Measurements from ENCODE around the gene ATP4B.
A peak's percentile ranks its signal among the peaks of the same experiment; 100 is the strongest.

The ATP4B gene

DNA sequence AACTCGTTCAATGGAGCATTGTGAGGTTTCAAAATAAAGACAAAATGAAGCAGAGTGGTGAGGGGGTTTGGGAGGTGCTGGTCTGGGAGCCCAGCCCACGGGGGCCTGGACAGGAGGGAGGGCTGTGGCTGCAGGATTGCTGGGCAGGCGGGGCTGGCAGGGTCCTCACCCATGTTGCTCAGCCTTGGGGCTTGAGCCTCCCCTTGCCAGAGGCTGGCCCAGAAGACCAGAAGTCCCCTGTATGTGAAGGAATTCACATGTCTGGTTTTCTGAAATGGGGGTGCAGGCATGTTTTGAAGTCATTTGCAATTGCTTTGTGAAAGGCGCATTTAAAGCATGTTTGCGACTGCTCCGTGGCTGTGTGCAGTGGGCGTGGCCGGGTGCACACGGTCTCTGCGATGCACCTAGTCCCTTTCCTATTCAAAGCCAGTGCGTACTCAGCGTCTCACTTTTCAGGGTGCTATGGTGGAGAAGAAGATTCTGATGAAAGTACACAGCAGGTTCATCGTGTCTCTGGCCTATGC, 11.3 kb upstream of the ATP4B start:
- peaks cover 3% of the 10 kb centered on the region for H3K9me3 Mint-ChIP-seq
- no peaks in the 10 kb centered on the region for H3K36me3 Mint-ChIP-seq (ENCODE audit: low read depth)
- TF ChIP-seq, protein P1, sequence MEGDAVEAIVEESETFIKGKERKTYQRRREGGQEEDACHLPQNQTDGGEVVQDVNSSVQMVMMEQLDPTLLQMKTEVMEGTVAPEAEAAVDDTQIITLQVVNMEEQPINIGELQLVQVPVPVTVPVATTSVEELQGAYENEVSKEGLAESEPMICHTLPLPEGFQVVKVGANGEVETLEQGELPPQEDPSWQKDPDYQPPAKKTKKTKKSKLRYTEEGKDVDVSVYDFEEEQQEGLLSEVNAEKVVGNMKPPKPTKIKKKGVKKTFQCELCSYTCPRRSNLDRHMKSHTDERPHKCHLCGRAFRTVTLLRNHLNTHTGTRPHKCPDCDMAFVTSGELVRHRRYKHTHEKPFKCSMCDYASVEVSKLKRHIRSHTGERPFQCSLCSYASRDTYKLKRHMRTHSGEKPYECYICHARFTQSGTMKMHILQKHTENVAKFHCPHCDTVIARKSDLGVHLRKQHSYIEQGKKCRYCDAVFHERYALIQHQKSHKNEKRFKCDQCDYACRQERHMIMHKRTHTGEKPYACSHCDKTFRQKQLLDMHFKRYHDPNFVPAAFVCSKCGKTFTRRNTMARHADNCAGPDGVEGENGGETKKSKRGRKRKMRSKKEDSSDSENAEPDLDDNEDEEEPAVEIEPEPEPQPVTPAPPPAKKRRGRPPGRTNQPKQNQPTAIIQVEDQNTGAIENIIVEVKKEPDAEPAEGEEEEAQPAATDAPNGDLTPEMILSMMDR (IDR thresholded peaks at IDR 0.05; ENCODE audit: unreplicated experiment in 3 of 3) = no peak
- peaks cover 15% of the 10 kb centered on the region for H3K27me3 Mint-ChIP-seq (ENCODE audit: low read depth)
- peak overlapping the region in 1 of 3 experiments; percentile 2 for H3K27ac Mint-ChIP-seq
- peaks cover 5% of the 10 kb centered on the region for H3K4me1 Mint-ChIP-seq
- no peak overlapping the region for H3K4me3 Mint-ChIP-seq

DNA sequence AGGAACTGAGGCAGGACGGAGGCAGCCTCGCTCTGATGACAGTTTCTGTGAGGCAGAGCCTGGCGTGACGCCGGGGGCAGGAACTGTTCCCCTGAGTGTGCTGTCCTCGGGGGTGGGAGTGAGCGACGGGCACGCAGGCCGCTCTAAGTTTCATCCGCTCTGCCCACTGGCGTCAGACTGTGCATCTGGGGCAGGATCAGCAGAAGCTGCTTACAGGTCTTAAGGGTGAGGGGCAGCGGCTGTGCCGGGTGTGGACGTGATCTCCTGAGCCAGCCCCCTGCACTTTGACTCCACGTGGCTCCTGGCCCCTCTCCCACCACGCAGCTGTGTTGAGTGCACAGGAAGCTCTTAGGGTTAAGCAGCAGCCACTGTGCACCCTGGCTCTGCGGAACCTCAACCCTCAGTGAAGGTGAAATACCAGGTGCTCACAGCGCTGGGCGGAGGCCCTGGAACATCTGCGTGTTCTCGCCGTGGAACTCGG, 10.5 kb upstream of the ATP4B start:
- TF ChIP-seq, protein P1 (IDR thresholded peaks at IDR 0.05; ENCODE audit: unreplicated experiment in 3 of 3) = no peak
- Mint-ChIP-seq H3K36me3 (ENCODE audit: low read depth) (no peaks in the 10 kb centered on the region), H3K27me3 (ENCODE audit: low read depth) (peaks cover 19% of the 10 kb centered on the region), H3K4me3 (no peak overlapping the region), H3K27ac (peak overlapping the region in 1 of 3 experiments; percentile 2), H3K9me3 (peaks cover 3% of the 10 kb centered on the region), H3K4me1 (peaks cover 5% of the 10 kb centered on the region)

DNA sequence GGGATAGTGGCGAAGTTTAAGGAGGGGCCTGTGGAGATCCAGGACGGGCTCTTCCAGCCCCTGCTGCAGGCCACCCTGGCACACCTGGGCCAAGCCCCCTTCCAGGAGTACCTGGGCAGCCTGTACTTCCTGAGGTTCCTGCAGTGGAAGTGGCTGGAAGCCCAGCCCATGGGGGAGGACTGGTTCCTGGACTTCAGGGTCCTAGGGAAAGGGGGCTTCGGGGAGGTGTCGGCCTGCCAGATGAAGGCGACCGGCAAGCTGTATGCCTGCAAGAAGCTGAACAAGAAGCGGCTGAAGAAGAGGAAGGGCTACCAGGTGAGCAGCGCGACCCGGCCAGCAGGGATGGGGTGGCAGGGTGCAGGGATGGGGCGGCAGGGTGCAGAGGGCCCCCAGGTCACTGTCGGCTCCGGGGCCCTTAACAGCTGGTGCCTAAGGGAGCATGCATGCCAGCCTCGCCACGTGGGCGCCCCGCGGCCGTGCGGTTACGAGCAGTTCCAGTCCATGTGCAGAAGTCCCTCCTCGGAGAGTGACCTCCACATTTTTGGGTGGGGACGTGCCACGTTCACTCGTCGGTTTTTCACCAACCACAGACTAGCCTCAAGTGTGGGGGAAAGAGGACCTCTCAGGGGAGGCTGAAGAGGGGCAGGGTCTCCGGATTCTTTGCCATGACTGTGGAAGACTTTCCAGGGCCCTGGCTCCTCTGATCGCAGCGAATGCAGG, 9.9 kb upstream of the ATP4B start:
- Mint-ChIP-seq H3K27ac (no peak overlapping the region), H3K4me3 (no peak overlapping the region), H3K27me3 (ENCODE audit: low read depth) (peaks cover 19% of the 10 kb centered on the region), H3K36me3 (ENCODE audit: low read depth) (no peaks in the 10 kb centered on the region), H3K4me1 (peaks cover 5% of the 10 kb centered on the region), H3K9me3 (peaks cover 3% of the 10 kb centered on the region)
- TF ChIP-seq, protein P1 (IDR thresholded peaks at IDR 0.05; ENCODE audit: unreplicated experiment in 3 of 3) = no peak

DNA sequence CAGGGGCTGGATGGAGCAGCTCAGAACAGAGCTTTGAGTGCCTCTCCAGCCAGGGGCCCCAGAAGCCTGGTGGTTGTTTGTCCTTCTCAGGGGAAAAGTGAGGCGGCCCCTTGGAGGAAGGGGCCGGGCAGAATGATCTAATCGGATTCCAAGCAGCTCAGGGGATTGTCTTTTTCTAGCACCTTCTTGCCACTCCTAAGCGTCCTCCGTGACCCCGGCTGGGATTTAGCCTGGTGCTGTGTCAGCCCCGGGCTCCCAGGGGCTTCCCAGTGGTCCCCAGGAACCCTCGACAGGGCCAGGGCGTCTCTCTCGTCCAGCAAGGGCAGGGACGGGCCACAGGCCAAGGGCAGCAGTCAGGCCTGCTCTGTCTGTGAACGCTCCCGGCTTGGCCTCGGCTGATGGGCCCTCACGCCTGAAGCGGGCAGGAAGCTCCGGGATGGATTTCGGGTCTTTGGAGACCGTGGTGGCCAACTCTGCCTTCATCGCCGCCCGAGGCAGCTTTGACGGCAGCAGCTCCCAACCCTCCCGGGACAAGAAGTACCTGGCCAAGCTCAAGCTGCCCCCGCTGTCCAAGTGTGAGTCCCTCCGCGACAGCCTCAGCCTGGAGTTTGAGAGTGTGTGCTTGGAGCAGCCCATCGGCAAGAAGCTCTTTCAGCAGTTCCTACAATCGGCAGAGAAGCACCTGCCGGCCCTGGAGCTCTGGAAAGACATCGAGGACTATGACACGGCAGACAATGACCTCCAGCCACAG, 9.1 kb upstream of the ATP4B start, which contains the start of gene GRK1:
Gene GRK1, plus strand, starts transcription at position 269 of the 751 bp plus-strand sequence. Its CDS starts 168 bp downstream, at position 437.
- H3K9me3 Mint-ChIP-seq = peaks cover 5% of the 10 kb centered on the region
- peaks cover 5% of the 10 kb centered on the region for H3K4me1 Mint-ChIP-seq
- no peak within 1 kb of the TSS for H3K27ac Mint-ChIP-seq
- no peak within 1 kb of the TSS for H3K4me3 Mint-ChIP-seq
- TF ChIP-seq, protein P1 (IDR thresholded peaks at IDR 0.05; ENCODE audit: unreplicated experiment in 3 of 3) = no peak
- H3K36me3 Mint-ChIP-seq (ENCODE audit: low read depth) = no peaks in the 10 kb centered on the region
- peaks cover 19% of the 10 kb centered on the region for H3K27me3 Mint-ChIP-seq (ENCODE audit: low read depth)

DNA sequence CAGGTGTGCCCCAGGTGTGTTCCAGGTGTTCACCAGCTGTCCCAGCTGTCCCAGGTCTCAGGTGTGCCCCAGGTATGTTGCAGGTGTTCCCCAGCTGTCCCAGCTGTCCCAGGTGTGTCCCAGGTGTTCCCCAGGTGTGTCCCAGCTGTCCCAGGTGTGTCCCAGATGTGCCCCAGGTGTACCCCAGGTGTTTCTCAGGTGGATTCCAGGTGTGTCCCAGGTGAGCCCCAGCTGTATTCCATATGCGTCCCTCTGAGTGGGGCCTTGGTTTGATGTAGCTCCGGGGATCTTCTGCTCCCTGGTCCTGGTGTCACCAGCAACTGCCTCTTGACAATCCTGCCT, 8.3 kb upstream of the ATP4B start:
- TF ChIP-seq, protein P1 (IDR thresholded peaks at IDR 0.05; ENCODE audit: unreplicated experiment in 3 of 3) = no peak
- H3K36me3 Mint-ChIP-seq (ENCODE audit: low read depth) = no peaks in the 10 kb centered on the region
- peaks cover 10% of the 10 kb centered on the region for H3K9me3 Mint-ChIP-seq
- H3K27me3 Mint-ChIP-seq (ENCODE audit: low read depth) = peaks cover 19% of the 10 kb centered on the region
- no peak overlapping the region for H3K4me3 Mint-ChIP-seq
- no peak overlapping the region for H3K27ac Mint-ChIP-seq
- H3K4me1 Mint-ChIP-seq = peaks cover 5% of the 10 kb centered on the region

All from nephron (organoid).